Testis (tissue), 2 donors: Measurements from ENCODE around the gene NELL1.

Experiments used
- POLR2A ChIP-seq: fragments of 450-650 bp; IDR thresholded peaks from one replicate; pipeline ENCODE4 v1.6.1; 2017; ENCODE audit warnings: antibody characterized with exemption, mild to moderate bottlenecking, moderate library complexity
- TF ChIP-seq, protein P1 (sequence below), 3 experiments: fragments of 450-650 bp in 2 of 3; fragments of 200-600 bp in 1 of 3; sonication (generic) in 1 of 3; IDR thresholded peaks; one replicate each; pipeline ENCODE4 v1.5.1; 2016 to 2019; ENCODE audit warnings: antibody characterized with exemption in 3 of 3, mild to moderate bottlenecking in 2 of 3, moderate library complexity in 1 of 3

DNA sequence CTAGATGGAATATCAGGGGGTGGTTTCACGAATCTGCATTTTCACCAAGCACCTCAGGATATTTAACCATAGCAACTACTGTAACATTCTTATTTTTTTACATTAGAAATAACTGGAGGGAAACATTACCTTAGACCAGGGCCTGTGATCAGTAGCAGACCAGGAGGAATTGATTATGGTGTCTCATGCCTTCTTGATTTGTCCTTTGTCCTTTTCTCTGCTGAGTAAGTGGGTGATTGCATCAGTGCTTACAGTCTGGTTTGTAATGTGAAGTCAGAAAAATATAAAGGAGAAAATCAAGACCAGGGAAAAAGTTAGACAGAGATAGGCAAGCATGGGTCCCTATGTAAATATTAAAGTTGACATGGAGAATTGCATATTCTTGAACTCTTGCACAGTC lies 703.3 kb downstream of the NELL1 start:
- TF ChIP-seq, protein P1, sequence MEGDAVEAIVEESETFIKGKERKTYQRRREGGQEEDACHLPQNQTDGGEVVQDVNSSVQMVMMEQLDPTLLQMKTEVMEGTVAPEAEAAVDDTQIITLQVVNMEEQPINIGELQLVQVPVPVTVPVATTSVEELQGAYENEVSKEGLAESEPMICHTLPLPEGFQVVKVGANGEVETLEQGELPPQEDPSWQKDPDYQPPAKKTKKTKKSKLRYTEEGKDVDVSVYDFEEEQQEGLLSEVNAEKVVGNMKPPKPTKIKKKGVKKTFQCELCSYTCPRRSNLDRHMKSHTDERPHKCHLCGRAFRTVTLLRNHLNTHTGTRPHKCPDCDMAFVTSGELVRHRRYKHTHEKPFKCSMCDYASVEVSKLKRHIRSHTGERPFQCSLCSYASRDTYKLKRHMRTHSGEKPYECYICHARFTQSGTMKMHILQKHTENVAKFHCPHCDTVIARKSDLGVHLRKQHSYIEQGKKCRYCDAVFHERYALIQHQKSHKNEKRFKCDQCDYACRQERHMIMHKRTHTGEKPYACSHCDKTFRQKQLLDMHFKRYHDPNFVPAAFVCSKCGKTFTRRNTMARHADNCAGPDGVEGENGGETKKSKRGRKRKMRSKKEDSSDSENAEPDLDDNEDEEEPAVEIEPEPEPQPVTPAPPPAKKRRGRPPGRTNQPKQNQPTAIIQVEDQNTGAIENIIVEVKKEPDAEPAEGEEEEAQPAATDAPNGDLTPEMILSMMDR (IDR thresholded peaks at IDR 0.05): no peak
- no peak for TF ChIP-seq POLR2A
